ENCODE measurements around the gene BLTP2. TPM values are rescaled to one million over a fixed set of nuclear protein-coding genes. Genes with fewer than 3 reads are reported as not detected.

The BLTP2 gene
- total and polyA plus RNA-seq, 2 of the 13 experiments (the other 11 are each of a cell fraction or from before 2014, with no cell fraction given), result 66.7 to 80.9 TPM

GRCh38 chr17:28661635-28662526 lies 16.9 kb upstream of the BLTP2 start, which contains the start of the genes SDF2 and SUPT6H (continued):
- TF ChIP-seq POGK (CRISPR knock-in tag; conservative IDR thresholded peaks at IDR 0.05) (no peak; the same call in 1 of the 2 replicates), POLR2G (IDR thresholded peaks at IDR 0.05; ENCODE audit: low read depth, low read length) (peak; percentile 96), ZNF430 (CRISPR knock-in tag; IDR thresholded peaks at IDR 0.05) (0 out of 2 replicates have a peak, but pooled peaks have one; percentile 42), SP1 (IDR thresholded peaks at IDR 0.05) (no peak), SP1 (CRISPR knock-in tag; IDR thresholded peaks at IDR 0.05) (peak; percentile 73), SPEN (CRISPR knock-in tag; IDR thresholded peaks at IDR 0.05; ENCODE audit: low read depth) (peak; percentile 85), ZNF101 (CRISPR knock-in tag; IDR thresholded peaks at IDR 0.05; ENCODE audit: borderline replicate concordance, low read depth) (no peak), ATF1 (CRISPR knock-in tag; IDR thresholded peaks at IDR 0.05) (peak; percentile 94), SKI (IDR thresholded peaks at IDR 0.05; ENCODE audit: partially characterized antibody) (no peak), FOXA1 (IDR thresholded peaks at IDR 0.05) (no peak), FOXA1 (CRISPR knock-in tag; IDR thresholded peaks at IDR 0.05) (peak; percentile 40; the same call in 1 of the 2 replicates), HNF4G (IDR thresholded peaks at IDR 0.05; ENCODE audit: borderline replicate concordance, low read depth, low read length) (no peak), HNF4G (CRISPR knock-in tag; IDR thresholded peaks at IDR 0.05; ENCODE audit: borderline replicate concordance, low read depth) (0 out of 2 replicates have a peak, but pooled peaks have one; percentile 14), CREB1 (IDR thresholded peaks at IDR 0.05) (peak; percentile 97), CREB1 (CRISPR knock-in tag; IDR thresholded peaks at IDR 0.05) (peak; percentile 98), ZNF296 (CRISPR knock-in tag; conservative IDR thresholded peaks at IDR 0.05) (peak; percentile 32; the same call in 1 of the 2 replicates), ZNF639 (CRISPR knock-in tag; conservative IDR thresholded peaks at IDR 0.05) (peak; percentile 49; the same call in 1 of the 2 replicates), ZNF850 (CRISPR knock-in tag; conservative IDR thresholded peaks at IDR 0.05) (peak; percentile 66; the same call in 1 of the 2 replicates), RNF219 (CRISPR knock-in tag; IDR thresholded peaks at IDR 0.05) (no peak), NPAS2 (CRISPR knock-in tag; IDR thresholded peaks at IDR 0.05; ENCODE audit: borderline replicate concordance) (no peak), ARNTL (CRISPR knock-in tag; IDR thresholded peaks at IDR 0.05) (peak; percentile 39; the same call in 1 of the 2 replicates), ASH2L (IDR thresholded peaks at IDR 0.05; ENCODE audit: insufficient read length, low read depth, low read length) (peak; percentile 97), SAFB2 (CRISPR knock-in tag; IDR thresholded peaks at IDR 0.05; ENCODE audit: borderline replicate concordance, low read depth) (peak; percentile 39; the same call in 1 of the 2 replicates)
